Measurements from ENCODE around the gene PTH2.
A peak's percentile ranks its signal among the peaks of the same experiment; 100 is the strongest.
"Not testable (repeated sequence)": the region's sequence is repeated elsewhere in the genome, so short reads cannot be mapped to it uniquely, and the experiment has no call there.

The PTH2 gene

GRCh38 chr19:49423071-49423984 is at the start of gene PTH2:
Gene PTH2 (minus strand): TSS chr19:49423441. CDS start chr19:49423339, 102 bp downstream.
- DNase-seq (ENCODE audit: low read depth) = no peak

GRCh38 chr19:49472936-49473335 is 49.7 kb upstream of the PTH2 start:
- DNase-seq (ENCODE audit: low read depth) = no peak

- no peak for DNase-seq (ENCODE audit: low read depth)
These were observed 47.4 kb upstream of the PTH2 start for GRCh38 chr19:49470615-49470978.

GRCh38 chr19:49469828-49470614 is 46.8 kb upstream of the PTH2 start:
- DNase-seq (ENCODE audit: low read depth) = no peak

DNA sequence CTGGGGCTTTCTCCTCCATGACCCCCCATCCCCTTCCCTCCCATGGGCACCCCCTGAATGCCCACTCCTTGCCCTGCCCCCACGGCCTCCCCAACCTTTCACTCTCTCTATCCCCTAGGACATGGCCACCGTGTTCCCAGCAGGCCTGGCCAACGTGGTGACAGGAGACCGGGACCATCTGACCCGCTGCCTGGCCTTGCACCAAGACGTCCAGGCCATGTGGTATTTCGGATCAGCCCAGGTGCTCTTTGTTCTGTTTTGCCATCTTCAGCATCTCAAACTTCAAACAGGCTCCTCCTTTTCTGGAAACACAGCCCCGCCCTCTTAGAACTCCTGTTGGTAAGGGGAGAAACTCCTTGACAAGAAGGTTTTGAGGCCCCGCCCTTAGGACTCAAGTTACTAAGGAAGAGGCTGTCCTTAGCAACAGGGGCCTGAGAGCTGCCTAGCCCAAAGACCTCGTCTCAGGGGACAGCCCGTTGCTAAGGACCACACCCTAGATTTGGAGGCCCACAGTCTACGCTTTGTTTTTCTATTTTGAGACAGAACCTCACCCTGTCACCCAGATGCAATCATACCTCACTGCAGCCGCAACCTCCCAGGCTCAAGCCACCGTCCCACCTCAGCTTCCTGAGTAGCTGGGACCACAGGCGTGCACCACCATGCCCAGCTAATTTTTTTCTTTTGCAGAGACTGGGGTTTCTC is 45.7 kb upstream of the PTH2 start:
- peak; percentile 63 for DNase-seq (ENCODE audit: low read depth)

DNA sequence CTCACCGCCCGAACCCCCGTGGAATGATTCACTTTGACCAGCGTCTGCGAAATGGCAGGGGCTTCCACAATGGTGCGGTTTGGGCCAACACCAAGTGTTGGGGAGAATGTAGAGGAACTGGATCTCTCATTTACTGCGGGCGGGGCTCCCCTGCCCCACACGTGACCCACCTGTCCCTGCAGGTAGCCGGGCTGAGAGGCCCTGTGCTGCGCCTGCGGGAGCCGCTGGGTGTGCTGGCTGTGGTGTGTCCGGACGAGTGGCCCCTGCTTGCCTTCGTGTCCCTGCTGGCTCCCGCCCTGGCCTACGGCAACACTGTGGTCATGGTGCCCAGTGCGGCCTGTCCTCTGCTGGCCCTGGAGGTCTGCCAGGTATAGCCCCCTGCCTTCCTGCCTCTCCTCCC is 45.0 kb upstream of the PTH2 start:
- DNase-seq (ENCODE audit: low read depth) = no peak

GRCh38 chr19:49465371-49465770 is 42.1 kb upstream of the PTH2 start:
- no peak for DNase-seq (ENCODE audit: low read depth)

GRCh38 chr19:49463960-49464740 is 40.9 kb upstream of the PTH2 start:
- DNase-seq (ENCODE audit: low read depth) = no peak

GRCh38 chr19:49462492-49462891 is 39.3 kb upstream of the PTH2 start:
- DNase-seq (ENCODE audit: low read depth) = no peak

DNA sequence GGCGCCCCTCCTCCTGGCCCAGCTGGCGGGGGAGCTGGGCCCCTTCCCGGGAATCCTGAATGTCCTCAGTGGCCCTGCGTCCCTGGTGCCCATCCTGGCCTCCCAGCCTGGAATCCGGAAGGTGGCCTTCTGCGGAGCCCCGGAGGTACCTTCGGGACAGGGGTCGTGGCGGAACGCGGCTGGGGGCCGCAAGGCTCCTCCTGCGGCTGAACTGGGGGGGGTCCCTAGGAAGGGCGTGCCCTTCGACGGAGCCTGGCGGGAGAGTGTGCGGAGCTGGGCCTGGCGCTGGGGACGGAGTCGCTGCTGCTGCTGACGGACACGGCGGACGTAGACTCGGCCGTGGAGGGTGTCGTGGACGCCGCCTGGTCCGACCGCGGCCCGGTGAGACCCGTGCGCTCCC is 38.4 kb upstream of the PTH2 start:
- DNase-seq (ENCODE audit: low read depth) = no peak

- not testable (repeated sequence) for DNase-seq (ENCODE audit: low read depth)
These were observed 37.9 kb upstream of the PTH2 start for GRCh38 chr19:49461130-49461529.

- DNase-seq (ENCODE audit: low read depth) = no peak
These were observed 36.1 kb upstream of the PTH2 start for GRCh38 chr19:49459388-49459787.

DNA sequence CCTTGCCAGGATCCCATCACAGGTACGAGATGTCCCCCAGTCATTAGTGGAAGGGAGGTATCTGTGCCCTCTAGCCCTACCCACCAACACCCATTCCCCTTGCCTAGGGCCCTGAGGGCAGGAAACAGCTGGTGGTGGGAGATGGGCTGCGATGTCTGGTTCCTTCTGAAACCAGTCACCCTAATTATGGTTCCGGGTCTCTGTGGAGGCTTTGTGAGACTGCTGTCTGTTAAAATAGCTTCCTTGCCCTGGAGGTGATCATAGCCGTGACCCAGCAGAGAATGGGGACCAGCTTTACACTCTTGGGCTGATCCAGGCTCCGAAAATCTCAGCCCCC is 35.3 kb upstream of the PTH2 start:
- no peak for DNase-seq (ENCODE audit: low read depth)

DNA sequence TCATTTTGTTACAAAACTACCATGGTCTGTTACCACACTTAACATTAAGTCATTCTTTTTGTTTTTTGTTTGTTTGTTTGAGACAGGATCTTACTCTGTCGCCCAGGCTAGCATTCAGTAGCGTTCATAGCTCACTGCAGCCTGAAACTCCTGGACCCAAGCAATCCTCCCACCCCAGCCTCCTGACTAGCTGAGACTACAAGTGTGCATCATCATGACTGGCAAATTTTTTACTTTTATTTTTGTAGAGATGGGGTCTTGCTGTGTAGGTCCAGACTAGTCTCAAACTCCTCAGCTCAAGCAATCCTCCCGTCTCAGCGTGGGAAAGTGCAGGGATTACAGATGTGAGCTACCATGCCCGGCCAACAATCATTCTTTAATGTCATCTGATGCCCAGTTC is 33.1 kb upstream of the PTH2 start:
- peak; percentile 18 for DNase-seq (ENCODE audit: low read depth)

- DNase-seq (ENCODE audit: low read depth) = peak; percentile 41
These were observed 32.5 kb upstream of the PTH2 start for GRCh38 chr19:49455773-49456172.

- no peak for DNase-seq (ENCODE audit: low read depth)
These were observed 30.6 kb upstream of the PTH2 start for GRCh38 chr19:49453757-49454240.

GRCh38 chr19:49453013-49453756 is 29.9 kb upstream of the PTH2 start, which contains the start of gene ALDH16A1:
Gene ALDH16A1 (plus strand): TSS chr19:49453225. CDS start chr19:49453332, 107 bp downstream.
- DNase-seq (ENCODE audit: low read depth) = peak; percentile 99

- DNase-seq (ENCODE audit: low read depth) = peak; percentile 100
These were observed 28.4 kb upstream of the PTH2 start, which contains the start of gene PIH1D1 for GRCh38 chr19:49451430-49452181. Gene PIH1D1 (minus strand): TSS chr19:49451814. CDS start chr19:49451574, 240 bp downstream.

GRCh38 chr19:49450405-49450804 is 27.2 kb upstream of the PTH2 start:
- DNase-seq (ENCODE audit: low read depth) = no peak

- DNase-seq (ENCODE audit: low read depth) = no peak
These were observed 25.2 kb upstream of the PTH2 start for GRCh38 chr19:49448432-49448786.
